Prostate gland (tissue), 2 donors: ENCODE results near the gene GPRIN2.

ENCODE experiments used
- POLR2A ChIP-seq: fragments of 450-650 bp; IDR thresholded peaks from one replicate; pipeline ENCODE4 v1.6.1; 2016; ENCODE audit warnings: antibody characterized with exemption, mild to moderate bottlenecking
- POLR2AphosphoS5 ChIP-seq: sonication (generic); formaldehyde crosslinking; IDR thresholded peaks from one replicate; pipeline ENCODE4 v1.6.1; 2017; ENCODE audit warnings: antibody characterized with exemption
- TF ChIP-seq, protein P1 (sequence below), 4 experiments: fragments of 200-600 bp in 2 of 4; fragments of 450-650 bp in 2 of 4; sonication (generic) in 2 of 4; IDR thresholded peaks; 1 replicate in 3 of 4; 2 replicates in 1 of 4; pipeline ENCODE4 v1.5.1; 2016 to 2019; ENCODE audit warnings: antibody characterized with exemption in 4 of 4, mild to moderate bottlenecking in 2 of 4, moderate library complexity in 2 of 4

DNA sequence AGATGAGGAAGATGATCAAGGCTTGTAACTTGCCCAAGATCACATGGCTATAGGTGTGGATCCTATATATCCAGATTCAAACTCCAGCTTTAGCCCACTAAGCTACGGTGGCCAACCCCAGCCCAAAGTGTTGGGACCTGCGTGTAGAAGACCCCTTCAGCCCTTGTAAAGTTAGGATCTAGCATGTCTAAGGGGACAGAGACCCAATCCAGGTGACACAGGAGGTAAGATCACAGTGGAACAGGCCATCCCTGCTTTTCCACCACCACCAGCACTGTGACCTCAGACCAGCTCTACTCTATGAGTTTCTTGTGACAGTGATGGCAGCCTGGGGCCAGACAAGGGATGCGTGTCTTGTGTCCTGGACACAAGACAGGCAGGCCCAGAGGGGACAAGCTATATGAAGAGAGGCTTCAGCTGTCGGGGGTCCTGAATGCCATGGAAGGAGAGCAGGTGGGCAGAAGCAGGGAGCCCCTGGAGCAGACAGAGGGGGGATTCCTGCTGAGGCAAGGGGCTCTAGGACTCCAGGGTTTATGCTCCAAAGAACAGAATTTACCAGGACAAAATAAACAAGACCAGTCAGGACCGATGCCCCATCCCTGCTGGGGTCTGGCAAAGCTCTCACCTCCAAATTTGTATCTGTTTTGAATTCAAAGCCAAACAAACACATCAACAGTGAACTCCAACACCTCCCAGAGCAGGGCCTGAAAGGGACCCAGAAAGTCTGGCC is 10.4 kb downstream of the GPRIN2 start:
- no peak for TF ChIP-seq POLR2A
- TF ChIP-seq, protein P1, sequence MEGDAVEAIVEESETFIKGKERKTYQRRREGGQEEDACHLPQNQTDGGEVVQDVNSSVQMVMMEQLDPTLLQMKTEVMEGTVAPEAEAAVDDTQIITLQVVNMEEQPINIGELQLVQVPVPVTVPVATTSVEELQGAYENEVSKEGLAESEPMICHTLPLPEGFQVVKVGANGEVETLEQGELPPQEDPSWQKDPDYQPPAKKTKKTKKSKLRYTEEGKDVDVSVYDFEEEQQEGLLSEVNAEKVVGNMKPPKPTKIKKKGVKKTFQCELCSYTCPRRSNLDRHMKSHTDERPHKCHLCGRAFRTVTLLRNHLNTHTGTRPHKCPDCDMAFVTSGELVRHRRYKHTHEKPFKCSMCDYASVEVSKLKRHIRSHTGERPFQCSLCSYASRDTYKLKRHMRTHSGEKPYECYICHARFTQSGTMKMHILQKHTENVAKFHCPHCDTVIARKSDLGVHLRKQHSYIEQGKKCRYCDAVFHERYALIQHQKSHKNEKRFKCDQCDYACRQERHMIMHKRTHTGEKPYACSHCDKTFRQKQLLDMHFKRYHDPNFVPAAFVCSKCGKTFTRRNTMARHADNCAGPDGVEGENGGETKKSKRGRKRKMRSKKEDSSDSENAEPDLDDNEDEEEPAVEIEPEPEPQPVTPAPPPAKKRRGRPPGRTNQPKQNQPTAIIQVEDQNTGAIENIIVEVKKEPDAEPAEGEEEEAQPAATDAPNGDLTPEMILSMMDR (IDR thresholded peaks at IDR 0.05), result no peak
- no peak for TF ChIP-seq POLR2AphosphoS5
